SW 1271 (cell line): ENCODE measurements around the gene KCNA10.
A peak's percentile ranks its signal among the peaks of the same experiment; 100 is the strongest.
"Not testable (repeated sequence)": the region's sequence is repeated elsewhere in the genome, so short reads cannot be mapped to it uniquely, and the experiment has no call there.

ENCODE experiments used
- DNase-seq, 2 experiments: peaks; one replicate each; lab custom pipeline; 2025; lab: John Stamatoyannopoulos, UW

KCNA10 gene

GRCh38 chr1:110535985-110536384 lies 17.0 kb upstream of the KCNA10 start:
- no peak for DNase-seq

- no peak for DNase-seq
Measured at GRCh38 chr1:110533230-110533629, 14.3 kb upstream of the KCNA10 start.

DNA sequence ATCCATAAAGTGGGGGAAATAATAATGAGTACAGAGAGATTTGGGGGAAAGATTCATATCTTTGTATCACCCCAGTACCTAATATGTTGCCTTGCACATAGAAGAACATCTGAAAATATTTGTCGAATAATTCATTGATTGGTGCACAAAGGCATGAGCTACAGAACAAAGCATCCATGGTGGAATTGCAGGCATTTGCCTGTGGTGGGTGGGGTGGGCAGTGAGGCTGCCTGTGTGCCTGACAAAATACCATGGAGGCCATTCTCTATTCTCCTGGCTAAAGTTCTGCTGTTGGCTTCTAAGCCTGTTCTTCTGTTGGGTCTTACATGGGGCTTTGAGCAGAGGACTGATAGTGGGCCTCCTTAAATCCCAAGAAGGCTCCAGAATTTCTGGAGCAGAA lies 10.0 kb upstream of the KCNA10 start:
- DNase-seq: no peak

- DNase-seq: no peak
Measured at GRCh38 chr1:110526201-110526780, 7.3 kb upstream of the KCNA10 start.

GRCh38 chr1:110525249-110525595 lies 6.2 kb upstream of the KCNA10 start:
- no peak for DNase-seq

DNA sequence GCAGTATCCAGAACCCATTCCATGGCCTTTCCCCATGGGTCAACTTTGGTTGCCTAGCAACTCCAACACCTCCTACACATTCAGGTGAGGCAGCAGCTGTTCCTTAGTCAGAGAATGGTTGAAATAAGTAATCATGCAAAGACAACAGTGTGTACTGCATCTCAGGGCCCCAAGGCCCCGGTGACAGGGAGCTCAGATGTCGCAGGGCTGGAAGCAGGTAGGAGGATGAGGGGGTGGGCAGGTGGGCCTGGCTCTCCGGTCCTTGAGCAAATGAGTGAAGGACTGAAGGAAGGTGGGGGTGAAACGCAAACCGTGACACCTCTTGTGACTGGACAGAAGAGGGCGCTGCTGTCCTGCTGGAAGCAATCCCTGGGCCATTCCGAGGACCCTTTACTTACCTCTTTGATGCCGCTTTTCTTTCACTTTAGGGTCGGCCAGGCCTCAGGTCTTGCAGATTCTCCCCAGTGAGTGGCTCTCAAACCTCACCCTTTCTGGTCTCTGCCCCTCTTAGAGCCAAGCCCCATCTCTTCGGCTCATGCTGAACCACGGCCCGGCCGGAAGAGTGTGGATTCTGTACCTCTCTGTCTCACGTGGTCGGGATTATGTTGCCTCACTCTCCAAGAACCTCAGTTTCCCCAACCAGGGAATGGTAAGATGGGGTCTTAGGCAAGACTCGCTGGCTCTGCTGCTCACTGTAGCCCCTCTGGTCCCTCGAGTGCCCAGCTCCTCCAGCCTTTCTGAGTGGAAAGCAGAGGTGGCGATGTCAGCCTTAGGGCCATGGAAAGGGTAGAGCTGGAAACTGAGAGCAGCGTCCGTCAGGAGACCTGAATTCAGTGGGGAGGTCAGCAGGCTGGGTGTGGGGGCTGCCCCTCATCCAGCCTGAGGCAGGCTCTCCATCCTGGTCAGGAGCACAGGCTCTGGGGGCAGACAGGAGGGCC lies 5.6 kb upstream of the KCNA10 start:
- DNase-seq: peak in 1 of 2 experiments; percentile 34

GRCh38 chr1:110523011-110523410 lies 4.0 kb upstream of the KCNA10 start:
- DNase-seq: no peak

DNA sequence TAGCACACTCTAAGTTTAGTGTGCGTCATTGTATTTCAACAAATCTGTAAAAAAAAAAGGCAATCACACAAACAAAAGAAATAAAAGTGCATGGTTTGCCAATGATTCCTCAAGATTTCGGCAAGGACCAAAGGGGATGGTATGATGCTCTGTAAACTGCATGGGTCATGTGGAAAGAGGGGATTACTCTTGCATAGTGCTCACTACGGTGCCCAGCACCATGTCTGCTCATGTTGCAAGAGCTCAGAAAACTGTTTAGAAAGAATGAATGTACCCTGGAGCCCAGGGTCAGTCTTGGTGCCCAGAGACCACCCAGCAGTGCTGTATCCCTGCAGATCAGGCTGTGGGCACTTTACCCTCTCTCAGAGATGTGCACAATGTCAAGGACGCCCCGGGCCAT lies 3.6 kb upstream of the KCNA10 start:
- no peak for DNase-seq

DNA sequence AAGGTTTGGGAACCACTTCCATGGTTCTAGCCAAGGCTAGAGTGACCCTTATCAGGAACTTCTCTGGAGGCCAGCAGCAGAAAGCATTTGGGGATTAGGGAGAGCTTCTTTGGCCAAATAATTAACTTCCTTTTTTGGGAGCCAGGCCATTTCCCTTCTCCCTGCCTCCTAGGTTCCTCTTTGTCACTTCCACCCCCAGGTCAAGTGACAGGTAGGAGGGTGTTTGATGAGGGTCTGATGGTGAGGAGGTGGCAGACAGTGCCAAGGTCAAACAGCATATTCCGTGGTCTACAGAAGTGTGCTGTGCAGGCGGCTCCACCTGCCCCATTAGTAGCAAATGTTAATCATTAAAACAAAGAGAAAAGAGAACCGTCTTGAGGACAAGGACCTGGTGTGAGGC lies 1.9 kb upstream of the KCNA10 start:
- no peak for DNase-seq

DNA sequence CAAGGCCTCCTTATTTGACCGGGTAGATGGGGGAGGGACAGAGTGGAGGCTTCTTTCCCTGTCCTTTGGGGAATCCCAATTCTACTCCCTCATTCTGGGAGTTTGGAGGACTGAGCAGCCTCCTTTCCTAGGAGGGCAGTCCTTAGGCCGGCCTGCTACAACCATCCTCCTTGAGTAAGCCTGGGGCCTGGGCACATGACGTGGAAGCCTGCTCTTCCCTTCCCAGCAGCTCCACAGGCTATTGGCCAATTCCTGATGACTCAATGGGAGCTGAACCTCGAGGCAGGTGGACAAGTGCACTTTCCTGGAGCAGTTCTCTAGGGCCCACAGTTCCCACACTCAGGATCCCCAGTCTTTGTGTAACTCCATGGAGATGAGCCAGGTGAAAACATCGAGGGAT lies 3.1 kb downstream of the KCNA10 start:
- no peak for DNase-seq

GRCh38 chr1:110515041-110515440 lies 3.9 kb downstream of the KCNA10 start:
- no peak for DNase-seq

DNA sequence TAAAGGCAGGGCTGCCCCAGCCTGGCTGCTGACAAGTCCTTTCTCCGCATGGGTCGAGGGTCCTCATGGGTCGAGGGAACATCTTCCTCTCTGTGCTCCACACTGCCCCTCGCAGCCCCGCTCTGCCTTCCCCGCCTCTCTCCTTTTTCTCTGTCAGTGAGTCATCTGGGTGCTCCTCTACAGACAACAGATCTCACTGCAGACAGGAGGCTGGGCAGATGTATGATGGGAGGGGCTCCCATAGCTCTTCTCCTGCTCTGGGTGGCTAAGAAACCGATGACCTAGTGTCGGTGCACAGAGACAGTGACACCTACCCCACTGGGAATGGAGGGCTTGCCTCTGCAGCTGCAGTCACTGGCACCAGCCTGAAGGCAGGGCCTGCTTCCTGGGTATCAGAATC lies 5.5 kb downstream of the KCNA10 start:
- no peak for DNase-seq

GRCh38 chr1:110511436-110511835 lies 7.5 kb downstream of the KCNA10 start:
- DNase-seq: no peak

- not testable (repeated sequence) for DNase-seq
Measured at GRCh38 chr1:110510921-110511320, 8.1 kb downstream of the KCNA10 start.

DNA sequence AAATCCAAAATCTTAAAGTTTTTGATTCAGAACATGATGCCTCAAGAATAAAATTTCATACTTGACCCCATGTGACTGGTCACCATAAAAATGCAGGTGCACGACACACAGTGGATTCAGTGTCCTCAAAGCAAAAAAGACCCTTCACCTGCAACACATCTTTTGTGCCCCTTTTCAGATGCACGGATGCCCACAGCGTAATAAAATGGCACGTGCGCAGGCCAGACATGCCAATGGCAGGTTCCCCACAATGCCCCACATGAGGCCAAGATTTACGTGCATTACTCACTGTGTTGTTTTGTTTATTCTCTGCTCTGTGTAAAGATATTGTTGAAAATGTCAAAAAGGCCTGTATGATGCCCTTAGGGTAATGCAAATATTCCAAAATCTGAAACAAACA lies 9.3 kb downstream of the KCNA10 start:
- no peak for DNase-seq

DNA sequence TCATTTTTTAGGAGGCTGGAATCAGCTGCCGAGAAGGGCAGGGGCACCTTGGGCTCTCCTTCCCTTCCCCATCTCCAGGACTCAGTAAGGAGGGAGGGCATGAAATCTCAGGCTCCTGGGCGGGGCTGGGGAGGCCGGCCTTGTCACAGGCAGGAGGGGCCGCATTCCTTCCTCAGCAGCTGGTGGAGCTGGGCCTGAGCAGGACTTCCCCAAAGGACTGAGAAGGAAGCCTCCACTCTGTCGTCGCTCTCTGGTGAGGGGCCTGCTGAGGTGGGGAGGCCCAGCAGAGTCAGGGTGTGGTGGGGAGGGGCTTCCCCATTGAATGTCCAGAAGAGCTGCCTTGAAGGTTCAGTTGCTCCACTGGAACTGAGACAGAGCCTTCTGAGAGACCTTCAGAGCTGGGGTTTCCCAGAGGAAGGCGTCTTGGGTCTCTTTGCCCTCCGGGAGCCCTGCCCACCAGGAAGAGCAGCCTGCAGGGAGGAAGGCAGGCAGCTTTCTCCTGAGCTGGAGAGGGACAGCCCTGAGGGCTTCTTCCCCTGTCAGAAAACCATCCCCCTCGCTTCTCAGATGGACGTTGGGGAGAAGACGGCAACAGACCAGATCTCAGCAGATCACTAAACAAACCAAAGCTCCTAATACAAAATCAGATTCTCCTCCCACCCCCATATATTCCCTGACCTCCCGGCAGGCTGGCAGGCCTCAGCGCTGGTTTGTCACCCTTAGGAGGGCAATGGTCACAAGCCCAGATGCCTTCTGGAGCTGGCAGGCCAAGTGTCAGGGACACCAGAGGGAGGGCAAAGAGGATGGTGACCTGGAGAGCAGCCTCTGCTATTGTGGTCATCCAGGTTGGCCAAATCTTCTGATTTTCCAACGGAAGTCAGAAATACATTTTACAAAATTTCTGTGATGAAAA lies 10.7 kb downstream of the KCNA10 start:
- DNase-seq: no peak

- no peak for DNase-seq
Measured at GRCh38 chr1:110506541-110506940, 12.4 kb downstream of the KCNA10 start.

- no peak for DNase-seq
Measured at GRCh38 chr1:110505596-110505995, 13.4 kb downstream of the KCNA10 start.

GRCh38 chr1:110504226-110504625 lies 14.7 kb downstream of the KCNA10 start:
- no peak for DNase-seq

DNA sequence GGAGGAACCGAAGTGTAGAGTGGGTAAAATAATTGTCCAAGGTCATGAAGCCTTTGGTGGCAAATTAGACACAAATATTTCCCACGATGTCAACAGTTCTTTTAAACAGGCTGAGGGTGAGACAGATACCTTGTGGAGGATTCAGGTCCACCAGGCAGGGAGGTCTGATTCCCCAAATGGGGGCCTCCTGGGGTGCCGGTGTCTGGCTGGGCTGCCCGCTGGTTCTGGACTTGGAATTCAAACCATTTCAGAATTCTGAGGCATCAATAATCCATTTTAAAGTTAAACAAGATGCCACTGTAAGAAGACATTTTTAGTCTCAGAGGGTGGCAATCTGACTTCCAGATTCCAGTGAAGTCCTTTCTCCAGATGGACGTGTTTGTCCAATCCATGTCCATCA lies 15.5 kb downstream of the KCNA10 start:
- DNase-seq: no peak

- DNase-seq: no peak
Measured at GRCh38 chr1:110502402-110503151, 16.4 kb downstream of the KCNA10 start.
